Fibroblast of lung (primary cell): ENCODE data around the gene ARVCF.

Source experiments
- EZH2 ChIP-seq: IDR thresholded peaks from 2 replicates; pipeline ENCODE4 v1.5.1; 2012; ENCODE audit warnings: low read length, control low read depth, mild to moderate bottlenecking; ENCODE audit errors: missing control alignments
- TF ChIP-seq, protein P1 (sequence below), 2 donors: IDR thresholded peaks in 1 of 2; conservative IDR thresholded peaks in 1 of 2; 1 replicate in 1 of 2; 2 replicates in 1 of 2; pipeline ENCODE4 v1.5.1; 2011 to 2012; ENCODE audit warnings: low read length in 2 of 2, control low read depth in 1 of 2, inconsistent platforms in 1 of 2, low read depth in 1 of 2, mild to moderate bottlenecking in 1 of 2

- TF ChIP-seq, protein P1, sequence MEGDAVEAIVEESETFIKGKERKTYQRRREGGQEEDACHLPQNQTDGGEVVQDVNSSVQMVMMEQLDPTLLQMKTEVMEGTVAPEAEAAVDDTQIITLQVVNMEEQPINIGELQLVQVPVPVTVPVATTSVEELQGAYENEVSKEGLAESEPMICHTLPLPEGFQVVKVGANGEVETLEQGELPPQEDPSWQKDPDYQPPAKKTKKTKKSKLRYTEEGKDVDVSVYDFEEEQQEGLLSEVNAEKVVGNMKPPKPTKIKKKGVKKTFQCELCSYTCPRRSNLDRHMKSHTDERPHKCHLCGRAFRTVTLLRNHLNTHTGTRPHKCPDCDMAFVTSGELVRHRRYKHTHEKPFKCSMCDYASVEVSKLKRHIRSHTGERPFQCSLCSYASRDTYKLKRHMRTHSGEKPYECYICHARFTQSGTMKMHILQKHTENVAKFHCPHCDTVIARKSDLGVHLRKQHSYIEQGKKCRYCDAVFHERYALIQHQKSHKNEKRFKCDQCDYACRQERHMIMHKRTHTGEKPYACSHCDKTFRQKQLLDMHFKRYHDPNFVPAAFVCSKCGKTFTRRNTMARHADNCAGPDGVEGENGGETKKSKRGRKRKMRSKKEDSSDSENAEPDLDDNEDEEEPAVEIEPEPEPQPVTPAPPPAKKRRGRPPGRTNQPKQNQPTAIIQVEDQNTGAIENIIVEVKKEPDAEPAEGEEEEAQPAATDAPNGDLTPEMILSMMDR (conservative IDR thresholded peaks at IDR 0.05 in 1 of 2, IDR thresholded peaks at IDR 0.05 in 1 of 2; ENCODE audit: low read depth in 1 of 2, low read length in 2 of 2) = no peak
- TF ChIP-seq EZH2 = no peak
Measured at GRCh38 chr22:19997561-19998231, 18.9 kb downstream of the ARVCF start.
